ENCODE results near the gene NEB.

- TF ChIP-seq RFX5 (IDR thresholded peaks at IDR 0.05; ENCODE audit: low read length) (no peak), RAD21 (IDR thresholded peaks at IDR 0.05; ENCODE audit: low read length) (no peak)
These were observed 46.7 kb upstream of the NEB start for GRCh38 chr2:151780938-151781337.

Data from SK-N-SH (cell line).